GM19099 (cell line): ENCODE measurements around the gene TMEM235.

Source experiments
- POLR2A ChIP-seq: IDR thresholded peaks from 3 replicates; pipeline ENCODE4 v1.6.1; 2011; ENCODE audit warnings: low read depth; ENCODE audit not compliant: insufficient read length; ENCODE audit errors: extremely low read depth

The TMEM235 gene

DNA sequence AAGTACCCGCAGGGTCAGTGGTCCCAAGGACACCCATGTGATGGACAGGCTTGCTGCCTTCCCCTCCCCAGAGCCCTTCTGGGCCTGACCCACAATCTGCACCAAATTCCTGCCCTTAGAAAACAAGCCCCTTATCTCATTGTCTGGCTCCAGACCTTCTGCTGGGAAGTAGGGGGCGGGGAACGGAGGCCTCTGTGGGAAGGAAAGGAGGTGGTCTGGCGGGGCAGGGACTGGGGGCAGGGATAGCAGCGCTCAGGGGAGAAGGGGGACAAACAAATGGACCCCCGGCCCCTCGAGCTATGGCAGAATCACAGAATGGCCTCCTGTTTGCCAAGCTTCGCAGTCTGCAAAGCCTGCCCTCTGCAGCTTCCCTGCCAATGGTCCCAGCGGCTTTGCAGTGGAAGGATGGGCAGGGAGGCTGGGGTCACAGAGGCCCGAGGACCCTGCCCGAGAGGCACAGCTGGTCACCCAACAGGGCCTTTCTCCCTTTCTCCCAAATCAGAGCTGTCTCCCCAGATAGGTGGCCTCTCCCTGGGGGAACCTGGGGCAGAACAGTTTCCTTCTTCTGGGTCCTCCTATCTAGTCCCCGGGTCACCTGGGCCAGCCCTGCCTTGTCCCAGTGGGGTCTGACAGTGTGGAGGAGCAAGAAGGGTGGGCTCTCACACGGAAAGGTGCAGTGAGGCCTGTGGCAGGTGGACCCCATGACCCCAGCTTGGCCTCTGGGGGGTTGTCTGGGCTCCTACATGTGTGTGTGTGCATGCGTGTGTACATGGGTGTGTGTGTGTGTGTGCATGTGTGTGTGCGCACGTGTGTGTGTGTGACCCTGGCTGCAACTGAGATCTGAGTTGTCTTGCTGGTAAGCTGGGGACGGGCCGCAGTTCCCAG is 25.5 kb downstream of the TMEM235 start:
- TF ChIP-seq POLR2A, result no peak

DNA sequence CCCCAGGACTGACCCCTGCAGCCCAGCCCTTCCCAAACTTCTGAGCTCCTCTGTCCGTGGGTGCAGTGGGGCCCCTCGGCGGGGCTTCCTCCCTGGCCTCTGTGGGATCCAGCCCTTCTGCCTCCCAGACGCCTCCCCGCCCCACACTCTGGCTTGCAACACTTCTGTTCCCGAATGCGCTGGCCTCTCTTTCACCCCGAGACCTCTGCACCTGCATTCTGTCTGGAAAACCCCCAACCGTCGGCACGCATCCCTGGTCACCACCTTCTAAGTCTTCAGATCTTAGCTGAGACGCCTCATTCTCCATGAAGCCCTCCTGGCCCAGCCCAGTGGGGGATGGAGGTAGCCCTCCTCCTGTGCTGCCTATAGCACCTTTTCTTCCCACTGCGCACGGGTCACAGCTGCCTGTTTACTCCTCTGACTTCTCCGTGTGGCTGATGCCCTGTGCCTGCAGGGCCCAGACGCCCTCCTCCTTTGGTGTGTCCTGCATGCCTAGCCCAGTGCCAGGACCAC is 26.4 kb downstream of the TMEM235 start:
- TF ChIP-seq POLR2A, result no peak

DNA sequence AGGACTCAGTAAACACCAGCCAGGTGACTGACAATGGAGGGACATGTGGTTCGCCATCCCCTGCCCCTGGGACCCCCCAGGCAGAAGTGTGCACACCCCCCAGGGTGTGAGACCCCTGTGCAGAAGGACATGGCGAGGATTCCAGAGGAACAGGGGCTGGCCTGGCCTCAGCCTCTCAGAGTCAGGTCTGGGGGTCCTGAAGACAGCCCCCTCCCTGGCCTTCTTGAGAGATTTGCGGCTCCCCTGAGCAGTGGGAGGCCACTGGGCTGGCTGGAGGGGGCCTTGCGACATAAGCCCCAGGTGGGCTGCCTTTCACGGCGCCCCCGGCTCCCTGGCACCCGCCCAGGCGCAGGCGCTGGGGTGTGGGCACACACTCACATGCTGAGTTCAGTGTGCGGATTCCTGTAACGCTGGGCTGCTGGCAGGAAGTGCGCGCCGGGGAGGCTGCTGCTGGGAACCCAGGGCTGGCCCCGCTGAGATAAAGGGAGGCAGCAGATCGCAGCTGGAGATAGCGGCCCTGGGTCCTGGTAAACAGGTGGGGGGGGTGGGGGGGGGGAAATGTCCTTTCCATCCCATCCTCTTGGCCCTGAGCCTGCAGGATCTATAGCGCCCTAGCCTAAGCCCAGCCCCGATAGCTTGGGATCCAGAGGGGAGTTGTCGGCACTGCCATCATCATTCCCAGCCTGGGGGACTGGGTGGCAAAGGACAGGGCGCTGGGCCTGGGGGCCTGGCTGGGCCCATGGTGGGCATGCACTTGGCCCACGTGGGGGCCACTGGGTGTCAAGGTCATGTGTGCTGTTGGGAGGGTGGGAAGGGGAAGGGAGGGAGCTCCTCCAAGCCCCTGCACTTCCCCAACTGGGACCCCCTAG is 27.1 kb downstream of the TMEM235 start:
- no peak for TF ChIP-seq POLR2A

DNA sequence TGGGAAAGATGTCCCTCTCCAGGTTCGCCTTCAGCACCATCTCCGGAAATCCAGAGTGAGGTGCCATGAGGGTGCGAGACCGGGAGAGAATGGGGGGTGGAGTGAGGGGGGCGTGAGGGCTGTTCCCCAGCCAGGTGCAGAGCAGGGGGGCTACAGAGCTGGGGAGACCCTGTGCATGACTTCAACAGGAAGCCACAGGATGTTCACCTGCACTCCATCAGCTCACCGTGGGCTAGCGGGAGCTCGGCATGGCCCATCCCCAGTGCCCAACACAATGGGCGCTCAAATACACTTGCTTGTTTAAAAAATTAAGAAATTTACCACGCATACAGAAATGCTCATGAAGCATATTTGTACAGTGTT is 27.7 kb downstream of the TMEM235 start:
- no peak for TF ChIP-seq POLR2A

DNA sequence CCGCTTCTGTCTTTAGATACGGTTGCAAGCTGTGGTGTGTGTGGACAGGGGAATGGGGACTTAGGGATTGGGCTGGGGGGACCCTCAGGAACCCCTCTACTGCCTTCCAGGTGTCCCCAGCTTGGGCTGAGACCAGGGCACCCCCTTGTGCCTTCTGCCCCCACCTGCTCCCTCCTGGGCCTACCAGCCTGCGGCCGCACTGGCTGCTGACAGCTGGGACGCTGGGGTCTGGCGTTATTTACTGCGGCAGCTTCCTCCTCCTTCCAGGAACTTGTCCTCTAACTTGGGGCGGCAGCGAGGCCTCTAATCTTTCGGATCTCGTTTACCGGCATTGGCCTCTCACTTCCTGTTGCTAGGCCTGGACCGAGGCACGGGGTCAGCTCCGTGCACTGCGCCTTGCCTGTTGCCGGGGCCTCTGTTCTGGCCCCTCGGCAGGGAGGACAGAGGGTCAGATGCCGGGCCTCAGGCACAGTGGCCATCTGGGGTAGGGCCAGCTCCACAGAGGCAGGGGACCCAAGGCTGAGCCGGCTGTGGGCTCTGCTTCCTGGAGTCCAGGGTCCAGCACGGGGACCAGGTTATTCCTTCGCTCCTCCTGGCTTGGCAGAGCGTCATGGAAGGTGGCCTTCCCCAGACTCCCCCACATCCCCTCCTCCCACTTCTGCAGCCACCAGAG is 31.8 kb downstream of the TMEM235 start:
- no peak for TF ChIP-seq POLR2A

DNA sequence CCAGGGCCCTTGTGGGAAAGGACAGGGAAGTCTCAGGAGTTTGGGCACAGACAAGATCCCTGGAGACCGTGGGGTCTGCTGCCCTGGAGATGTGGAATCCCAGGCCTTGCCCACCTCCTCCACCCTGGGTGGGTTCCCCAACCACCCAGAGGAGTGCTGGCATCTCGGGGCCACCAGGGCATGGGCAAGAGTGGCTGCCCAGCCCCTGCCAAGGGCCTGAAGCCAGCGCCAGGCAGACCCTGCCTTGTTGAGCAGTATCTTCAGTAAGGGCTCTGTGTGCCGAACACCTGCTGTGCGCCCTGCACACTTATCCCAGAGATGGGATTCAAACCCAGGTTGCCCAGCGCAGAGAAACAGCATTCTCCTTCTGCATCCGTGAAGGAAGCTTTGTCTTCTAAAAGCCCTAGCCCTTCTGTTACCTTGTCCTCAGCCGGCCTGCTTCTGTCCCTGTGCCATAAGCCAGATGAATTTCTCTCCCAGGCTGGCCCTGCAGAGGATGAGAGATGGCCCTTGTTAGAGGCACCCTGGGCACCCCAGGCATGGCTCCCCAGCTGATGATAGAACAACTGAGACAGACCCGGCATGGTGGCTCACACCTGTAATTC is 32.4 kb downstream of the TMEM235 start:
- no peak for TF ChIP-seq POLR2A

DNA sequence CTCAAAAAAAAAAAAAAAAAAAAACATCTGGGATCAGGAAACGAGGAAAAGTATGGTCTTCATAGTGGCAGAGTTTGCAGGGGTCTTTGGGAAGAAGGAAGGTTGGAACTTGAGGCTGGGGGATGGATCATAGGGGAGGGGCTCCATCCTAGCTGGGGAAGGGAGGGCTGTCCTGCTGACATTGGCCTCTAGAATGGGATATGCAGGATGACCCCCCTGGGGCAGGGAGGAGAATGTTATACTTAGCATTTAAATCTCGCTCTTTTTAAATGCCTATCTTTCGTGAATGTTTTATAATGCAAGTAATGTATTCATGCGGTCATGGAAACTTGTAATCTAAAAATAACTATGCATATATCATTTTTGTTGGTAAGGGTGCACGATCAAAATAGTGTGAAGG is 33.2 kb downstream of the TMEM235 start:
- no peak for TF ChIP-seq POLR2A

DNA sequence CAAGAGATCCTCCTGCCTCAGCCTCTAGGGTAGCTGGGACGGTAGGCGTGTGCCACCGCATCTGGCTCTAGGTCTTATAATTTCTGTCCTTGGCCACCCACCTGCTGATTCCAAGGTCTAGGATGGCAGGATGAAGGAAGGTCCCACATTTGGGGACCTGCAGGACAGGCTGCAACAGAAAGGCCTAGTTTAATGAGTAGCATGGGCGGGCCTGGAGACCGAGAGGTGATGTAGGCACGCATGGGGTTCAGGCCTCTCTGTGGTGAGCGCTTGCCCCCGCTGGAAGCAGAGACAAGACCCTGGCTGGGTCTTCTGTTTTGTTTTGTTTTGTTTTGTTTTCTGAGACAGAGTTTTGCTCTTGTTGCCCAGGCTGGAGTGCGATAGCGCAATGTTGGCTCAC is 33.7 kb downstream of the TMEM235 start:
- no peak for TF ChIP-seq POLR2A

DNA sequence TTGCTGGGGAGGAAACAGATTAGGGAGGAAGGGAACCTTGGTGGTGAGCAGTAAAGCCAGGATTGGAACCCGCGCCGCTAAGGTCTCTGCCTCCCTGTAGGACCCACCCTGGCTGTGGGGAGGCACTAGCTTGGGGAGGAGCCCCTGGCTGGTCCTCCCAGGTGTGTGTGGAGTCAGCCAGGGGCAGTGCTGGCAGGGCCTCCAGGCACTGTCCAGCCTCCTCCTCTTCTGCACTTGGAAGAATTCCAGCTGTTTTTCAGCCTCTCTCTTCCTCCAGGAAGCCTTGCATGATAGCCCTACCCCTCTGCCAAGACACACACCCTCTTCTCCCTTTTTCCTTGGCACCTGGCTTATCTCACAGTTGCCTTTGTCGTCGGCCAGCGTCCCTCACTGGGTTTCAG is 34.8 kb downstream of the TMEM235 start:
- no peak for TF ChIP-seq POLR2A

DNA sequence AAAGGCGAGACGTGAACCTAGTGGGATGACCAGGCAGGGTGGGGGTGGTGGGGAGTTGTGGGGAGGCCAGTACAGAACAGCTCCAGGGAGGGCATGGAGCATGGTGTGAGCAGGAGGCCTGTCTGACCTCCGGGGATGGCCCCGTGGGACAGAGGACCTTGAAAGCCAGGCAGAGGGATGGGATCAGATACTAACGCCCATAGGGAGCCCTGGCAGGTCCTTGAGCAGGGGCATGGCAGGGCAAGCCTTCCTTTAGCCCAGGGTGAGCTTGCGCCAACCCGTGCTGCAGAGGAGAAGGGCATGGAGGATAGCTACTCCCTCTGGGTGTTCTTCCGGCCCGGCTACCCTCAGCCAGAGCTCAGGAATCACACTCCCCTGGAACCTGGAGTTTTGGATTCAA is 35.3 kb downstream of the TMEM235 start:
- TF ChIP-seq POLR2A, result no peak

DNA sequence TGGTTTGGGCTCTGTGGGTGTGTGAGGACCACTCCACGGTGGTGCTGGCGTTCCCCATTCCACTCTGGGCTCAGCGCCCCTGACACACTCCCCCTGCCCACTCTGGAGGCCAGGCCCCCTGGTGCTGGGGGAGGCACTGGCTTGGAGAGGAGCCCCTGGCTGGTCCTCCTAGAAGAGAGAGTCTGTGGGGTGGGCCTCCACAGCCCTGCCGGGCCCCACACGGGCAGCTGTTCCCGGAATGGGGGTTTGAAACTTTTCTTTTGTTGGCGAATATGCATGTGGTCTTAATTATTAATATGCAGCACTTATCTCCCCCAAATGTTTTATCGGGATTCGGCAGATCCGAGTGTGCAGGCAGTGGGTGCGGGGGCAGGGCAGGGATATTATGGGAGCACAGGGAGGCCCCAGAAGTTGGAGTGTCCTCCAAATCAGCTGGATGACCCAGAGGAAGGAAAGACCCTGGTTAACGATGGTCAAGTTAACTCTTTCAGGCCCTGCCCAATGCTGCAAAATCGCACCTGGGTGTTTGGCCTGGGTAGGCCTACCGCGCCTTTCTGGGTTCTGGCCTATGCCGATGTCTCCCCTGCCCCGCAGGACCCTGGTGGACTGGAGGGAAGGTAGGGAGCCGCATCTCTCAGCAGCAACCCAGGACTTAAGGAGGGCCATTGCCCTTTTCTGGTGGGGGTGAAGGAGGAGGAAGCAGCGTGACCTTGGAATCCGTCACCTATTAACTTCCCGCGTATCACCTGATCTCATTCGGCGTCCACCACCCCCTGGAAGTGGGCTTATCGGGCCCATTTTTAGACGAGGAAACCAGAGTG is 36.0 kb downstream of the TMEM235 start:
- TF ChIP-seq POLR2A, result no peak

DNA sequence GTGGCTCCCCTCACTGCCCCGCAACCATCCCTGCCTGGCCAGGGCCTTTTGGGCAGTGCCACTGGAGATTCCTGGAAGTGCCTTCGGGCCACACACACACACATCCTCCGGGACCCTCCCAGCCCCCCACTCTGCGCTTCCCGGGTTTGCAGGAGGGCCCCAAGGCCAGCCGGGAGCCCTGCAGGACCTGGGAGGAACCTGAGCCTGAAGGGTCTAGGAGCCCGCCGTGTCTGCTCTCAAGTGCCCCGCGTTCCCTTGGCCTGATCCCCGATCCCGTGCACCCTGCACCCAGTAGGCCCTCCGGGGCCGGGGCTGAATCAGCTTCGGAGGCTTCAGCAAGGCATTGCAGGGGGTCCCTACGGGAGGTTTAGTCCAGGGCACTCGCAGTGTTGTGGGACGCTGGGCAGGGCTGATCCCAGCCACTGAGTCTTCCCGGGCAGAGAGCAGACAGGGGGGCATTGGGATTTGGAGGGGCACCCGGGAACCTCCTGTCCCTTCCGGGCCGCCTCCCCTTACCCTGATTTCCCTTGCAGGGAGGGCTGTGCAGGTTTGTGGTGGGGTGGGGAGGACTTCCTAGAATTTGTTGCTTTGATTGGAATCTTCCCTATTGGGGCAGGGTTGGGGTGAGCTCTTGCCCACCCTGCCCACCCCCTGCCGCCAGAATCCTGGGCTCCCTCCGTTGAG is 36.9 kb downstream of the TMEM235 start:
- no peak for TF ChIP-seq POLR2A
